ENCODE data around the gene CNOT1. TPM values are rescaled to one million over a fixed set of nuclear protein-coding genes. Genes with fewer than 3 reads are reported as not detected.

Gene CNOT1
- total and polyA plus RNA-seq, 4 donors = 35.6 to 187 (median 120) TPM

DNA sequence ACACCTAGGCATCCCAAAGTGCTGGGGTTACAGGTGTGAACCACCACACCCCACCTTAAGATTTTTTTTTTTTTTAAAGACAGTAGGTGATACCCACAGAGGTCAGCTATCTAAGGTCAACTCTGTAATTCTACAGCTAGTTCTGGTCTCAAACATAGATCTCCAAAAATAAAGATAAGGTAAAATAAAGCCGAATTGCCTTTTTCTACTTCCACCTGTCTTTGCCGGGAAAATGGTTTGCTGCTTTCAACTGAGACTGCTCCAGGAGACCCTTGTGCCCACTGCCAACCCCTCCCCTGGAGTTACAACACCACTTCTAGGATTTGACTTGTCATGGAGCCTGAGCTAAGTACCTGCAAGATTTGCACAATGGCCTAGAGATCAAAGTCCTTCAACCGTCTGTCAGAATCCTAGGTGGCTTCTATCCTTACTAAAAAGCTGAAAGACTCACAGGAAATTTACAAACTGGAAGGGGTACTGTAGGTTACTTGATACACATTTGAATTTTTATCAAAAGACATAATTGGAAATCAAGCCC, 4.7 kb upstream of the CNOT1 start:
- H3K27ac ChIP-seq (ENCODE audit: low read depth in 1 of 2, low read length in 1 of 2) = no peak overlapping the region
- DNase-seq = peak in 1 of 3 donors; percentile 23
- no peaks in the 10 kb centered on the region for H3K27me3 ChIP-seq (ENCODE audit: control insufficient read depth in 3 of 3, insufficient read depth in 3 of 3, low read length in 2 of 3)
- H3K9ac ChIP-seq (ENCODE audit: insufficient read depth in 1 of 2, low read length in 2 of 2) = no peak overlapping the region
- no peaks in the 10 kb centered on the region for H3K4me1 ChIP-seq (ENCODE audit: control insufficient read depth in 5 of 5, insufficient read depth in 5 of 5, low read length in 5 of 5)
- TF ChIP-seq, protein P1, sequence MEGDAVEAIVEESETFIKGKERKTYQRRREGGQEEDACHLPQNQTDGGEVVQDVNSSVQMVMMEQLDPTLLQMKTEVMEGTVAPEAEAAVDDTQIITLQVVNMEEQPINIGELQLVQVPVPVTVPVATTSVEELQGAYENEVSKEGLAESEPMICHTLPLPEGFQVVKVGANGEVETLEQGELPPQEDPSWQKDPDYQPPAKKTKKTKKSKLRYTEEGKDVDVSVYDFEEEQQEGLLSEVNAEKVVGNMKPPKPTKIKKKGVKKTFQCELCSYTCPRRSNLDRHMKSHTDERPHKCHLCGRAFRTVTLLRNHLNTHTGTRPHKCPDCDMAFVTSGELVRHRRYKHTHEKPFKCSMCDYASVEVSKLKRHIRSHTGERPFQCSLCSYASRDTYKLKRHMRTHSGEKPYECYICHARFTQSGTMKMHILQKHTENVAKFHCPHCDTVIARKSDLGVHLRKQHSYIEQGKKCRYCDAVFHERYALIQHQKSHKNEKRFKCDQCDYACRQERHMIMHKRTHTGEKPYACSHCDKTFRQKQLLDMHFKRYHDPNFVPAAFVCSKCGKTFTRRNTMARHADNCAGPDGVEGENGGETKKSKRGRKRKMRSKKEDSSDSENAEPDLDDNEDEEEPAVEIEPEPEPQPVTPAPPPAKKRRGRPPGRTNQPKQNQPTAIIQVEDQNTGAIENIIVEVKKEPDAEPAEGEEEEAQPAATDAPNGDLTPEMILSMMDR (IDR thresholded peaks at IDR 0.05; ENCODE audit: control extremely low read depth, extremely low read depth) = no peak
- no peak for ATAC-seq (ENCODE audit: insufficient read depth, low FRiP score)
- peaks cover 0 to 3% (median 0%) of the 10 kb centered on the region in 4 donors for H3K36me3 ChIP-seq (ENCODE audit: control insufficient read depth in 4 of 4, insufficient read depth in 4 of 4, low read length in 4 of 4)
- 68 to 81% methylated on average over 3 of the region's 3 CpGs for WGBS, 2 donors
- H3K9me3 ChIP-seq (ENCODE audit: control insufficient read depth in 4 of 4, insufficient read depth in 3 of 4, low read length in 3 of 4) = no peaks in the 10 kb centered on the region
- no peak overlapping the region for H3K4me3 ChIP-seq

DNA sequence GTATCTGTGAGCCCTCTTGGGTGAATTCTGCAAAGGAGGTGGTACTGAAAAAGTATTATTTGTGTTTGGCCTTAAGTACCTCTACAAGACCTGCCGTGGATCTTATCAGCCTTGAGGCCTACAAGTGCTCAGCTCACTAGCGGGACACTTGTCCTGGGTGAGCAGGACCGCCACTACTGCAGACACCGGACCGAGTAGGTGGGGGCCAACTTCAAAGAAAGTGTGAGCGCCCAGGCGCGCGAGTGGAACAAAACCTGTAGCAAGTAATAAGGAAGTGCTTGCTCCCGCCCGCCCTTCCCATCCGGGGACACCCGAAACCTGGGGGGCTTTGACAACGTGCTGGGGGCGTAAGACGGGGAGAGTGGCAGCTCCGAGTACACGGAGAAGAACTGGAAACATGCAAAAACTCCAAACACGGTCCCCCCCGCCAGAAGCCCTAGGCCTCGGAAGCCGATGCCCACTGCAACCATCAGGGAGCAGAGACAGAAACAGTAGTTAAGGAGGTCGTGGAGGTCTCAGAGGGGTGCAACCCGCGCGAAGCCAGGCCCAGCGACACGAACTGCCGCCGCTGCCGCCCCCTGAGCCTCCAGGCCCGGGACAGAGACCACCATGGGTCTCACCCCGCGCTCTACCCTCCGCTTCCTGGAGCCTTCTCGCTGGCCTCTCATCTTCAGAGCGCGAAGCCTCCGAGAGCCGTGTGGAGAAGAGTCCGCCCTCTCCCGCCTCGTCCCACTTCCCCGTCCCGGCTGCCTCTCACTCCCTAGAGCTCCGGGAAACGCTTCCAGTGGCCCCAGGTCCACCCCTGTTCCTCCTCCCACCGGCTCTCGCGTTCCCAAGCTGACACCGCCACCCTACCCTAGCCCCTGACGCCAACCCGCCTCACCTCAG, 537 bp downstream of the CNOT1 start:
- TF ChIP-seq, protein P1 (IDR thresholded peaks at IDR 0.05; ENCODE audit: control extremely low read depth, extremely low read depth) = no peak
- 0% methylated on average over 45 to 53 of the region's 53 CpGs for WGBS, 2 donors
- H3K27me3 ChIP-seq (ENCODE audit: control insufficient read depth in 3 of 3, insufficient read depth in 3 of 3, low read length in 2 of 3) = no peaks in the 10 kb centered on the region
- H3K27ac ChIP-seq (ENCODE audit: low read depth in 1 of 2, low read length in 1 of 2) = peak overlapping the region; percentile 91 to 100
- peaks cover 0 to 12% (median 5%) of the 10 kb centered on the region in 5 donors for H3K4me1 ChIP-seq (ENCODE audit: control insufficient read depth in 5 of 5, insufficient read depth in 5 of 5, low read length in 5 of 5)
- DNase-seq = peak in 2 of 3 donors; percentile 52 to 59
- peak overlapping the region; percentile 92 to 96 for H3K9ac ChIP-seq (ENCODE audit: insufficient read depth in 1 of 2, low read length in 2 of 2)
- no peaks in the 10 kb centered on the region for H3K9me3 ChIP-seq (ENCODE audit: control insufficient read depth in 4 of 4, insufficient read depth in 3 of 4, low read length in 3 of 4)
- H3K36me3 ChIP-seq (ENCODE audit: control insufficient read depth in 4 of 4, insufficient read depth in 4 of 4, low read length in 4 of 4) = peaks cover 0 to 8% (median 5%) of the 10 kb centered on the region in 4 donors
- peak overlapping the region; percentile 86 for H3K4me3 ChIP-seq
- peak; percentile 34 for ATAC-seq (ENCODE audit: insufficient read depth, low FRiP score)

DNA sequence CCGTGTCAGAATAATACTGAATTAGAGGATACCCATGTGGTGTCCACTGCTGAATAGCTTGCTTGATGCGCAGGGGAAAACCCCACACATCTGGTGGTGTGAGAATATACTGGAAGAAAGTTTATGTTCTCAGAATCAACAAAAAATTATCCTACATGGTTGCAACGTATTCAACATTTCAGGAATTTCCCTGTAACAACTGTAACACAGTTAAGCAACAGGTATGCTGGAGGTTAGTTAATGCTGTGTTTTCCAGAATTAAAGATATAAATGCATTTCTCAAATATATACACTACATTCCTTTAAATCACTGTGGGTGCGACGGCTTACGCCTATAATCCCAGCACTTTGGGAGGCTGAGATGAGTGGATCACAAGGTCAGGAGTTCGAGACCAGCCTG, 5.4 kb downstream of the CNOT1 start:
- WGBS, 2 donors = 89 to 90% methylated on average over 7 of the region's 7 CpGs
- H3K9ac ChIP-seq (ENCODE audit: insufficient read depth in 1 of 2, low read length in 2 of 2) = no peak overlapping the region
- ATAC-seq (ENCODE audit: insufficient read depth, low FRiP score) = no peak
- no peak overlapping the region for H3K27ac ChIP-seq (ENCODE audit: low read depth in 1 of 2, low read length in 1 of 2)
- H3K27me3 ChIP-seq (ENCODE audit: control insufficient read depth in 3 of 3, insufficient read depth in 3 of 3, low read length in 2 of 3) = no peaks in the 10 kb centered on the region
- no peak overlapping the region for H3K4me3 ChIP-seq
- peaks cover 0 to 15% (median 5%) of the 10 kb centered on the region in 4 donors for H3K36me3 ChIP-seq (ENCODE audit: control insufficient read depth in 4 of 4, insufficient read depth in 4 of 4, low read length in 4 of 4)
- peaks cover 0 to 12% (median 5%) of the 10 kb centered on the region in 5 donors for H3K4me1 ChIP-seq (ENCODE audit: control insufficient read depth in 5 of 5, insufficient read depth in 5 of 5, low read length in 5 of 5)
- TF ChIP-seq, protein P1 (IDR thresholded peaks at IDR 0.05; ENCODE audit: control extremely low read depth, extremely low read depth) = no peak
- no peak for DNase-seq
- no peaks in the 10 kb centered on the region for H3K9me3 ChIP-seq (ENCODE audit: control insufficient read depth in 4 of 4, insufficient read depth in 3 of 4, low read length in 3 of 4)
